ENCODE data around the gene CACNA1G.

CACNA1G gene

DNA sequence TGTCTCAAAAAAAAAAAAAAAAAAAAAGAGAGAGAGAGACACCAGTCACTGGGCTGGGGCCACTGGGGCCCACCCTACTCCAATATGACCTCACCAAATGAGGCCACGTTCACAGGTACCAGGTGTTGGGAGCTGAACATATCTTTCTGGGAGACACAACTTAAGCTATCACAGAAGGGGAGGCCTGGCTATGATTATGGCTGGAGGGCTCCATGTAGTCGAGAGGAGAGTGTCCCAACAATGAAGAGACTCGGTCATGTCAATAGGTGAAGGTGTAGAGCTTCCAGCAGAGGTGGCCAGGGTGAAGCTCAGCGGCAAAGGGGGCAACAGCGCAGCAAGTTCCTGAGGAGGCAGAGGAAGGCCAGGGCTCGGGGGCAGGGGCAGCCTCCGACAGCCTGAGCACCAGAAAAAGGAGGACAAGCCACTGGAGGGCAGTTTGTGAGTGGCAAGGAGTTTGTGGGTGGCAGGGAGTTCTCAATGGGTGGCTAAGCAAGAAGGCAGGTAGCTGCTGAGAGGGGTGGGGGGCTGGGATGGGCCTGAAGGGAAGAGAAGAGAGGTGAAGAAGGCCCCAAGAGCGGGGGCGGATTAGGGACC lies 102.2 kb downstream of the CACNA1G start:
- Histone ChIP-seq H2BK12ac (ENCODE audit: low read length) (peak overlapping the region; percentile 52), H4K91ac (ENCODE audit: low read depth, low read length, poor library complexity) (no peak overlapping the region), H3K23ac (ENCODE audit: low read depth, low read length, poor library complexity) (peak overlapping the region; percentile 19), H3K27me3 (ENCODE audit: control insufficient read depth in 3 of 3, insufficient read depth in 3 of 3, low read depth in 1 of 3, low read length in 3 of 3) (peaks cover 0 to 12% (median 0%) of the 10 kb centered on the region in 3 experiments), H2BK120ac (ENCODE audit: low read depth, low read length) (no peak overlapping the region), H3K4ac (ENCODE audit: low read length) (no peak overlapping the region), H2BK15ac (ENCODE audit: low read length) (no peak overlapping the region), H4K8ac (ENCODE audit: low read depth, low read length) (no peak overlapping the region), H3K79me1 (ENCODE audit: low read depth, low read length) (no peaks in the 10 kb centered on the region), H3K18ac (ENCODE audit: low read length) (peak overlapping the region; percentile 41), H3K9me3 (replicated peaks in 1 of 2; ENCODE audit: control insufficient read depth in 2 of 2, insufficient read depth in 1 of 2, low read depth in 1 of 2, low read length in 2 of 2) (no peaks in the 10 kb centered on the region), H3K9ac (ENCODE audit: low read depth, low read length, poor library complexity) (no peak overlapping the region), H2AK5ac (ENCODE audit: low read depth, low read length) (peak overlapping the region; percentile 67), H2BK5ac (ENCODE audit: low read length) (no peak overlapping the region), H3K4me3 (ENCODE audit: low read length in 2 of 2) (no peak overlapping the region), H3K14ac (ENCODE audit: low read length) (no peak overlapping the region), H3K27ac (replicated peaks; ENCODE audit: low read length) (no peak overlapping the region), H2AFZ (ENCODE audit: low read length) (no peak overlapping the region), H3K4me1 (ENCODE audit: control insufficient read depth in 2 of 2, insufficient read depth in 1 of 2, low read depth in 1 of 2, low read length in 2 of 2) (peaks cover 3 to 10% of the 10 kb centered on the region in 2 donors), H3K4me2 (ENCODE audit: insufficient read depth, low read length, poor library complexity, severe bottlenecking) (no peak overlapping the region), H3K36me3 (replicated peaks in 1 of 2; ENCODE audit: control insufficient read depth in 2 of 2, insufficient read depth in 2 of 2, low read length in 2 of 2) (no peaks in the 10 kb centered on the region)
- WGBS, 2 donors (ENCODE audit: extremely low coverage in 2 of 2, insufficient read length in 2 of 2, insufficient replicate concordance in 1 of 2): no CpG with 5 or more reads among the region's 9 CpGs
- DNase-seq (ENCODE audit: low spot score): no peak

DNA sequence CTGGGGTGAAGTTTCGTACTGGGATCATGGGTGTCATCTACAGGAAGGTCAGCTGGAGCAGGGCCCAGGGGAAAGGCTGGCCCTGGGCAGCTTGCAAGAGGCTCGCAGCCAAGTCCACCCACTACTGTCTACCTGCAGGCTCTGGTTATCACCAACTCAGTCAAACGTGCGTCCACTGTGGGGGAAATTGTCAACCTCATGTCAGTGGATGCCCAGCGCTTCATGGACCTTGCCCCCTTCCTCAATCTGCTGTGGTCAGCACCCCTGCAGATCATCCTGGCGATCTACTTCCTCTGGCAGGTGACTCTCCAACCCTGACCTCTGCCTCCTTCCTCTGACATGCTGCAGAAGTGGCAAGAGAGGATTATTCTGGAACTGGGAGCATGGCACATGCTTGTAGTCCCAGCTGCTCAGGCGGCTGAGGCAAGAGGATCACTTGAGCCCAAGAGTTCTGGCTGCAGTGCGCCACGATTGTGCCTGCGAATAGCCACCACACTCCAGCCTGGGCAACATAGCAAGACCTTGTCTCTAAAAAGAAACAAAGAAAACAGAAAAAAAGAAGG lies 103.4 kb downstream of the CACNA1G start:
- no peak for DNase-seq (ENCODE audit: low spot score)
- Histone ChIP-seq H3K18ac (ENCODE audit: low read length) (no peak overlapping the region), H3K9ac (ENCODE audit: low read depth, low read length, poor library complexity) (no peak overlapping the region), H4K8ac (ENCODE audit: low read depth, low read length) (no peak overlapping the region), H2AK5ac (ENCODE audit: low read depth, low read length) (peak overlapping the region; percentile 67), H3K4me1 (ENCODE audit: control insufficient read depth in 2 of 2, insufficient read depth in 1 of 2, low read depth in 1 of 2, low read length in 2 of 2) (peaks cover 6 to 19% of the 10 kb centered on the region in 2 donors), H3K27ac (replicated peaks; ENCODE audit: low read length) (no peak overlapping the region), H3K9me3 (replicated peaks in 1 of 2; ENCODE audit: control insufficient read depth in 2 of 2, insufficient read depth in 1 of 2, low read depth in 1 of 2, low read length in 2 of 2) (no peaks in the 10 kb centered on the region), H2BK15ac (ENCODE audit: low read length) (no peak overlapping the region), H3K4ac (ENCODE audit: low read length) (no peak overlapping the region), H2BK12ac (ENCODE audit: low read length) (no peak overlapping the region), H3K36me3 (replicated peaks in 1 of 2; ENCODE audit: control insufficient read depth in 2 of 2, insufficient read depth in 2 of 2, low read length in 2 of 2) (no peaks in the 10 kb centered on the region), H3K4me3 (ENCODE audit: low read length in 2 of 2) (peak overlapping the region in 1 of 2 donors; percentile 2), H3K14ac (ENCODE audit: low read length) (no peak overlapping the region), H3K79me1 (ENCODE audit: low read depth, low read length) (no peaks in the 10 kb centered on the region), H2BK120ac (ENCODE audit: low read depth, low read length) (no peak overlapping the region), H3K27me3 (ENCODE audit: control insufficient read depth in 3 of 3, insufficient read depth in 3 of 3, low read depth in 1 of 3, low read length in 3 of 3) (peaks cover 0 to 5% (median 0%) of the 10 kb centered on the region in 3 experiments), H2BK5ac (ENCODE audit: low read length) (no peak overlapping the region), H4K91ac (ENCODE audit: low read depth, low read length, poor library complexity) (no peak overlapping the region), H3K23ac (ENCODE audit: low read depth, low read length, poor library complexity) (no peak overlapping the region), H3K4me2 (ENCODE audit: insufficient read depth, low read length, poor library complexity, severe bottlenecking) (no peak overlapping the region), H2AFZ (ENCODE audit: low read length) (no peak overlapping the region)
- WGBS, 2 donors (ENCODE audit: extremely low coverage in 2 of 2, insufficient read length in 2 of 2, insufficient replicate concordance in 1 of 2): no CpG with 5 or more reads among the region's 10 CpGs

GRCh38 chr17:50664788-50665458 lies 104.4 kb downstream of the CACNA1G start:
- H4K91ac ChIP-seq (ENCODE audit: low read depth, low read length, poor library complexity): no peak overlapping the region
- H3K4me1 ChIP-seq (ENCODE audit: control insufficient read depth in 2 of 2, insufficient read depth in 1 of 2, low read depth in 1 of 2, low read length in 2 of 2): peaks cover 6 to 19% of the 10 kb centered on the region in 2 donors
- H3K18ac ChIP-seq (ENCODE audit: low read length): no peak overlapping the region
- H3K27me3 ChIP-seq (ENCODE audit: control insufficient read depth in 3 of 3, insufficient read depth in 3 of 3, low read depth in 1 of 3, low read length in 3 of 3): peaks cover 0 to 5% (median 0%) of the 10 kb centered on the region in 3 experiments
- H3K36me3 ChIP-seq (replicated peaks in 1 of 2; ENCODE audit: control insufficient read depth in 2 of 2, insufficient read depth in 2 of 2, low read length in 2 of 2): no peaks in the 10 kb centered on the region
- no peak overlapping the region for H3K9ac ChIP-seq (ENCODE audit: low read depth, low read length, poor library complexity)
- H2AFZ ChIP-seq (ENCODE audit: low read length): no peak overlapping the region
- H2BK5ac ChIP-seq (ENCODE audit: low read length): no peak overlapping the region
- H3K4me2 ChIP-seq (ENCODE audit: insufficient read depth, low read length, poor library complexity, severe bottlenecking): no peak overlapping the region
- no peak overlapping the region for H3K4ac ChIP-seq (ENCODE audit: low read length)
- H2AK5ac ChIP-seq (ENCODE audit: low read depth, low read length): no peak overlapping the region
- H4K8ac ChIP-seq (ENCODE audit: low read depth, low read length): no peak overlapping the region
- H3K9me3 ChIP-seq (replicated peaks in 1 of 2; ENCODE audit: control insufficient read depth in 2 of 2, insufficient read depth in 1 of 2, low read depth in 1 of 2, low read length in 2 of 2): no peaks in the 10 kb centered on the region
- no peak overlapping the region for H3K23ac ChIP-seq (ENCODE audit: low read depth, low read length, poor library complexity)
- no peak for DNase-seq (ENCODE audit: low spot score)
- no peak overlapping the region for H2BK12ac ChIP-seq (ENCODE audit: low read length)
- no CpG with 5 or more reads among the region's 12 CpGs for WGBS, 2 donors (ENCODE audit: extremely low coverage in 2 of 2, insufficient read length in 2 of 2, insufficient replicate concordance in 1 of 2)
- H3K4me3 ChIP-seq (ENCODE audit: low read length in 2 of 2): no peak overlapping the region
- no peak overlapping the region for H3K27ac ChIP-seq (replicated peaks; ENCODE audit: low read length)
- no peaks in the 10 kb centered on the region for H3K79me1 ChIP-seq (ENCODE audit: low read depth, low read length)
- H2BK15ac ChIP-seq (ENCODE audit: low read length): no peak overlapping the region
- no peak overlapping the region for H2BK120ac ChIP-seq (ENCODE audit: low read depth, low read length)
- H3K14ac ChIP-seq (ENCODE audit: low read length): no peak overlapping the region

DNA sequence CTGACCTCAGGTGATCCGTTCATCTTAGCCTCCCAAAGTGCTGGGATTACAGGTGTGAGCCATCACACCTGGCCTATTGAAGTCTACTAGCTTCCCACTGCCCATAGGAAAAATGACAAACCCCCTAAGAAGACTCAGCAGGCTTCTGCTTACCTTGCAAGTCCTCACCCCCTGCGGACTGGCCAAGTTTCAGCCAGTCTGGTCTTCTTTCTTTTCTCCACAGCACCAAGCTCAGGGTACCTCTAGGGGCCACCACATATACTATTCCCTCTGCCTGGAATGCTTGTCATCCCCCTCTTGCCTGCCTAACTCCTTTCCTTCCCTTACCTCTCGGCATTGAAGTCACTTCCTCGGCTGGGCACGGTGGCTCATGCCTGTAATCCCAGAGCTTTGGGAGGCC lies 105.3 kb downstream of the CACNA1G start:
- Histone ChIP-seq H2AFZ (ENCODE audit: low read length) (no peak overlapping the region), H2BK12ac (ENCODE audit: low read length) (no peak overlapping the region), H3K4me2 (ENCODE audit: insufficient read depth, low read length, poor library complexity, severe bottlenecking) (no peak overlapping the region), H3K27me3 (ENCODE audit: control insufficient read depth in 3 of 3, insufficient read depth in 3 of 3, low read depth in 1 of 3, low read length in 3 of 3) (peaks cover 0 to 7% (median 0%) of the 10 kb centered on the region in 3 experiments), H4K91ac (ENCODE audit: low read depth, low read length, poor library complexity) (no peak overlapping the region), H2AK5ac (ENCODE audit: low read depth, low read length) (no peak overlapping the region), H3K18ac (ENCODE audit: low read length) (no peak overlapping the region), H3K27ac (replicated peaks; ENCODE audit: low read length) (no peak overlapping the region), H3K4me3 (ENCODE audit: low read length in 2 of 2) (no peak overlapping the region), H3K36me3 (replicated peaks in 1 of 2; ENCODE audit: control insufficient read depth in 2 of 2, insufficient read depth in 2 of 2, low read length in 2 of 2) (no peaks in the 10 kb centered on the region), H2BK5ac (ENCODE audit: low read length) (no peak overlapping the region), H3K9ac (ENCODE audit: low read depth, low read length, poor library complexity) (no peak overlapping the region), H3K4ac (ENCODE audit: low read length) (no peak overlapping the region), H3K9me3 (replicated peaks in 1 of 2; ENCODE audit: control insufficient read depth in 2 of 2, insufficient read depth in 1 of 2, low read depth in 1 of 2, low read length in 2 of 2) (no peaks in the 10 kb centered on the region), H3K4me1 (ENCODE audit: control insufficient read depth in 2 of 2, insufficient read depth in 1 of 2, low read depth in 1 of 2, low read length in 2 of 2) (peaks cover 6 to 19% of the 10 kb centered on the region in 2 donors), H3K79me1 (ENCODE audit: low read depth, low read length) (no peaks in the 10 kb centered on the region), H4K8ac (ENCODE audit: low read depth, low read length) (no peak overlapping the region), H3K14ac (ENCODE audit: low read length) (no peak overlapping the region), H3K23ac (ENCODE audit: low read depth, low read length, poor library complexity) (no peak overlapping the region), H2BK120ac (ENCODE audit: low read depth, low read length) (no peak overlapping the region), H2BK15ac (ENCODE audit: low read length) (no peak overlapping the region)
- no peak for DNase-seq (ENCODE audit: low spot score)
- no CpG with 5 or more reads among the region's 5 CpGs for WGBS, 2 donors (ENCODE audit: extremely low coverage in 2 of 2, insufficient read length in 2 of 2, insufficient replicate concordance in 1 of 2)

All from neuronal stem cell (in vitro differentiated cells).